MM.1S (cell line): ENCODE measurements around the gene HNF4A.

ENCODE experiments used
- EZH2 ChIP-seq: fragments of 300-600 bp; sonication (generic); optimal IDR thresholded peaks from 2 replicates; pipeline ENCODE3; 2017; ENCODE audit warnings: low read depth, mild to moderate bottlenecking, antibody characterized with exemption, low read length, mixed read lengths
- TF ChIP-seq, protein P1 (sequence below): fragments of 300-600 bp; sonication (generic); IDR thresholded peaks from 2 replicates; pipeline ENCODE4 v1.5.1; 2016; ENCODE audit warnings: antibody characterized with exemption, low read length, mixed read lengths

- TF ChIP-seq, protein P1, sequence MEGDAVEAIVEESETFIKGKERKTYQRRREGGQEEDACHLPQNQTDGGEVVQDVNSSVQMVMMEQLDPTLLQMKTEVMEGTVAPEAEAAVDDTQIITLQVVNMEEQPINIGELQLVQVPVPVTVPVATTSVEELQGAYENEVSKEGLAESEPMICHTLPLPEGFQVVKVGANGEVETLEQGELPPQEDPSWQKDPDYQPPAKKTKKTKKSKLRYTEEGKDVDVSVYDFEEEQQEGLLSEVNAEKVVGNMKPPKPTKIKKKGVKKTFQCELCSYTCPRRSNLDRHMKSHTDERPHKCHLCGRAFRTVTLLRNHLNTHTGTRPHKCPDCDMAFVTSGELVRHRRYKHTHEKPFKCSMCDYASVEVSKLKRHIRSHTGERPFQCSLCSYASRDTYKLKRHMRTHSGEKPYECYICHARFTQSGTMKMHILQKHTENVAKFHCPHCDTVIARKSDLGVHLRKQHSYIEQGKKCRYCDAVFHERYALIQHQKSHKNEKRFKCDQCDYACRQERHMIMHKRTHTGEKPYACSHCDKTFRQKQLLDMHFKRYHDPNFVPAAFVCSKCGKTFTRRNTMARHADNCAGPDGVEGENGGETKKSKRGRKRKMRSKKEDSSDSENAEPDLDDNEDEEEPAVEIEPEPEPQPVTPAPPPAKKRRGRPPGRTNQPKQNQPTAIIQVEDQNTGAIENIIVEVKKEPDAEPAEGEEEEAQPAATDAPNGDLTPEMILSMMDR = no peak
- no peak for TF ChIP-seq EZH2
Observed at GRCh38 chr20:44409132-44409600, 53.7 kb downstream of the HNF4A start.
